Osteoblast (primary cell): ENCODE results near the gene CHD2. TPM values are rescaled to one million over a fixed set of nuclear protein-coding genes. Genes with fewer than 3 reads are reported as not detected.

Source experiments
- DNase-seq: peaks from one replicate; pipeline ENCODE4 v3.0.0; 2011; ENCODE audit warnings: low spot score, mixed read lengths; ENCODE audit not compliant: insufficient read length; ENCODE audit errors: missing footprints
- H2AFZ ChIP-seq: 2 replicates; pipeline ENCODE4 v1.6.0; 2011; ENCODE audit warnings: mild to moderate bottlenecking, low read length
- H3K27ac ChIP-seq: 2 replicates; pipeline ENCODE4 v1.5.1; 2011; ENCODE audit warnings: mild to moderate bottlenecking, low read depth, low read length, moderate library complexity
- H3K27me3 ChIP-seq: 2 replicates; pipeline ENCODE4 v1.6.0; 2012; ENCODE audit warnings: mild to moderate bottlenecking, control low read depth, inconsistent platforms, low read length, moderate library complexity; ENCODE audit not compliant: insufficient read depth
- H3K36me3 ChIP-seq: 2 replicates; pipeline ENCODE4 v1.5.1; 2011; ENCODE audit warnings: mild to moderate bottlenecking, low read length, control low read depth, moderate library complexity; ENCODE audit not compliant: insufficient read depth
- H3K4me1 ChIP-seq: 2 replicates; pipeline ENCODE4 v1.5.1; 2011; ENCODE audit warnings: mild to moderate bottlenecking, low read length, control low read depth, moderate library complexity; ENCODE audit not compliant: insufficient read depth
- H3K4me2 ChIP-seq: 2 replicates; pipeline ENCODE4 v1.6.0; 2011; ENCODE audit warnings: mild to moderate bottlenecking, low read length; ENCODE audit not compliant: insufficient read depth
- H3K4me3 ChIP-seq: fragments of 200-600 bp; sonication (generic); 3 replicates; pipeline ENCODE4 v1.5.1; 2012; ENCODE audit warnings: mild to moderate bottlenecking, low read length, inconsistent platforms; ENCODE audit not compliant: insufficient read depth
- H3K79me2 ChIP-seq: 2 replicates; pipeline ENCODE4 v1.6.0; 2012; ENCODE audit warnings: mild to moderate bottlenecking, low read length, control low read depth, inconsistent platforms; ENCODE audit not compliant: insufficient read depth
- H3K9me3 ChIP-seq: 2 replicates; pipeline ENCODE4 v1.5.1; 2011; ENCODE audit warnings: low read depth, low read length, control low read depth
- H4K20me1 ChIP-seq: 2 replicates; pipeline ENCODE4 v1.6.0; 2012; ENCODE audit warnings: mild to moderate bottlenecking, low read length, control low read depth; ENCODE audit not compliant: insufficient read depth
- CTCF ChIP-seq: IDR thresholded peaks from 2 replicates; pipeline ENCODE4 v1.5.1; 2011; ENCODE audit warnings: mild to moderate bottlenecking, low read depth, low read length, moderate library complexity; ENCODE audit errors: extremely low read depth
- total RNA-seq: library from RNA; depleted of rRNA; stranded (reverse); fragments of >200 nt; gene quantifications from 2 replicates; pipeline ENCODE4 v1.2.3, GENCODE V29; 2012

Gene CHD2
- total RNA-seq, 1 donor, result 98.8 TPM

- no peak overlapping the region for H3K27ac ChIP-seq
- H3K36me3 ChIP-seq, result peaks cover 86% of the 10 kb centered on the region
- peaks cover 9% of the 10 kb centered on the region for H4K20me1 ChIP-seq
- no peak overlapping the region for H3K4me2 ChIP-seq
- peaks cover 68% of the 10 kb centered on the region for H3K79me2 ChIP-seq
- no peak overlapping the region for H2AFZ ChIP-seq
- no peak for TF ChIP-seq CTCF
- H3K4me1 ChIP-seq, result peaks cover 15% of the 10 kb centered on the region
- no peaks in the 10 kb centered on the region for H3K27me3 ChIP-seq
- no peak for DNase-seq
- H3K9me3 ChIP-seq, result no peaks in the 10 kb centered on the region
- H3K4me3 ChIP-seq, result no peak overlapping the region
These were observed 74.2 kb downstream of the CHD2 start for GRCh38 chr15:92974183-92974915.

DNA sequence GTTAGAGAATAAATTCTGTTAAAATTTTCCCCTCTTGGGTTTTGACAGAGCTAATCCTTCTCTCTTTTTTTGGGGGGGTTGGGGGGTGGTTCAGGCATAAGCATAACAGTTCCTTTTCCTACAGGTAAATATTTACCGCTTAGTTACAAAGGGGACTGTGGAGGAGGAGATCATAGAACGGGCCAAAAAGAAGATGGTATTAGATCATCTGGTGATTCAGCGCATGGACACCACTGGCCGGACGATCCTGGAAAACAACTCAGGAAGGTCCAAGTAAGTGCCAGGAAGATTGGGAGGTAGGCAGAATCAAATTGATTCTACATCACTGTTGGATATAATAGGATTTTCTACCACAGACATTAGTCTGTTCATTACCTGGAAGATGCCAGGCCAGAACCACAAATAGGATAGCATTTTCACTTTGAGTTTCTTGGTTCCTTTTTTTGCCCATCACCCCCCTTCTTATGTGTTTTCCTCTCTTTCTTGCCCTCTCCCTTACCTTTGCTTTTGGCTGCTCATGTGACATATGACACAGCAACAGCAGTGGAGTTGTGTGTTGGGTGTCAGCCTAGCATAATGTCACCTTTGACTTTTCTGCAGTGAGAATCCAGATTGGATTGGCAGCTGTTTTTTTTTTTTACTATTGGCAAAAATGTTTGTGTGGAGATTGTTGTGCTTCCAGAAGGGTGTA lies 79.0 kb downstream of the CHD2 start:
- TF ChIP-seq CTCF, result no peak

DNA sequence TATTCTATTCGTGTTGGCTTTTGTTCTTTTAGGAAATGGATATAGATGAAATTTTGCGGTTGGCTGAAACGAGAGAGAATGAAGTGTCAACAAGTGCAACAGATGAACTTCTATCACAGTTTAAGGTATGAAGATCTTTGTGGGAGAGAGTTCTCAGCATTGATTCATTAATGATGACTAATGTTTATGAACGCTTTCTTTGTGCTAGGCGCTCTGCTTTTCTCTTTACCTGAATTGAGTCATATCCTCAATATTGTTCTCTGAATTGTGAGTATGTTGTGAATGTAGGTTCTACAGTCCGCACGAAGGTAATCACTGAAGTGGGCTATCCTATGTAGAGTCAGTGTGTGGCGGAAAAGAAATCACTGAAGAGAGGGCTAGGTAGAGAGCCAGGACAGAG lies 81.2 kb downstream of the CHD2 start:
- peak; percentile 1 for DNase-seq
- Histone ChIP-seq H3K27ac (no peak overlapping the region), H3K4me1 (peaks cover 13% of the 10 kb centered on the region), H3K4me2 (no peak overlapping the region), H3K9me3 (no peaks in the 10 kb centered on the region), H4K20me1 (peaks cover 2% of the 10 kb centered on the region), H3K4me3 (no peak overlapping the region), H3K36me3 (peaks cover 98% of the 10 kb centered on the region), H3K79me2 (peaks cover 61% of the 10 kb centered on the region), H2AFZ (no peak overlapping the region), H3K27me3 (no peaks in the 10 kb centered on the region)
- TF ChIP-seq CTCF, result no peak

More for the DNA sequence above, 79.0 kb downstream of the CHD2 start:
- Histone ChIP-seq H3K27me3 (no peaks in the 10 kb centered on the region), H3K4me1 (peaks cover 13% of the 10 kb centered on the region), H3K79me2 (peaks cover 68% of the 10 kb centered on the region), H3K4me3 (no peak overlapping the region), H4K20me1 (peaks cover 5% of the 10 kb centered on the region), H3K9me3 (no peaks in the 10 kb centered on the region), H2AFZ (no peak overlapping the region), H3K4me2 (no peak overlapping the region), H3K27ac (peak overlapping the region; percentile 48), H3K36me3 (peaks cover 98% of the 10 kb centered on the region)
- peak; percentile 14 for DNase-seq

GRCh38 chr15:92984161-92984560 lies 84.0 kb downstream of the CHD2 start:
- Histone ChIP-seq H2AFZ (no peak overlapping the region), H3K79me2 (peaks cover 65% of the 10 kb centered on the region), H3K36me3 (peaks cover 87% of the 10 kb centered on the region), H3K27me3 (no peaks in the 10 kb centered on the region), H3K4me3 (no peak overlapping the region), H3K9me3 (no peaks in the 10 kb centered on the region), H3K4me1 (peaks cover 3% of the 10 kb centered on the region), H4K20me1 (peaks cover 2% of the 10 kb centered on the region), H3K4me2 (no peak overlapping the region), H3K27ac (no peak overlapping the region)
- TF ChIP-seq CTCF, result no peak
- no peak for DNase-seq
